Testis (tissue), 3 donors: ENCODE data around the gene DPP9. TPM values are rescaled to one million over a fixed set of nuclear protein-coding genes. Genes with fewer than 3 reads are reported as not detected.
A peak's percentile ranks its signal among the peaks of the same experiment; 100 is the strongest.

Experiments
- DNase-seq: peaks from one replicate; pipeline ENCODE4 v3.0.0-alpha.2; 2019
- H3K27ac ChIP-seq, 2 donors: fragments of 200-600 bp; sonication (generic); one replicate each; pipeline ENCODE4 v1.5.1; 2019
- H3K27me3 ChIP-seq: fragments of 200-600 bp; sonication (generic); one replicate; pipeline ENCODE4 v1.5.1; 2019
- H3K36me3 ChIP-seq: fragments of 200-600 bp; sonication (generic); one replicate; pipeline ENCODE4 v1.5.1; 2017; ENCODE audit warnings: low read depth; ENCODE audit errors: missing control alignments
- H3K4me1 ChIP-seq: fragments of 200-600 bp; sonication (generic); one replicate; pipeline ENCODE4 v1.5.1; 2019
- H3K4me3 ChIP-seq, 2 donors: fragments of 200-600 bp; sonication (generic); one replicate each; pipeline ENCODE4 v1.5.1; 2017 to 2019
- H3K9me3 ChIP-seq: fragments of 200-600 bp; sonication (generic); one replicate; pipeline ENCODE4 v1.5.1; 2017
- POLR2A ChIP-seq: fragments of 450-650 bp; IDR thresholded peaks from one replicate; pipeline ENCODE4 v1.6.1; 2017; ENCODE audit warnings: antibody characterized with exemption, mild to moderate bottlenecking, moderate library complexity
- WGBS, 2 donors: methylation state at CpG; one replicate each; pipeline ENCODE4 v1.1.5; 2018; 5-methylcytosine and 5-hydroxymethylcytosine counted together
- intact Hi-C: fragments of 100-400 bp; cut with DNase I; formaldehyde crosslinking; loops from one replicate; pipeline ENCODE4 v1.15.1; 2023; ENCODE audit warnings: low total_unique reads
- polyA plus RNA-seq: library from polyadenylated mRNA; stranded (reverse); fragments of 350-450 nt; fragmentation: Illumina TruSeq; extraction: RNeasy Lipid Tissue Mini Kit (QIAGEN cat#74804); gene quantifications from one replicate; pipeline ENCODE4 v1.2.3, GENCODE V29; 2014; ENCODE audit warnings: low read depth, low replicate concordance; ENCODE audit not compliant: insufficient read depth
- total RNA-seq, 2 donors: library from RNA; depleted of rRNA; stranded (reverse); fragments of >200 nt; gene quantifications; one replicate each; pipeline ENCODE4 v1.2.3, GENCODE V29; 2016
- TF ChIP-seq, protein P1 (sequence below), 3 experiments: fragments of 450-650 bp in 2 of 3; fragments of 200-600 bp in 1 of 3; sonication (generic) in 1 of 3; IDR thresholded peaks; one replicate each; pipeline ENCODE4 v1.5.1; 2016 to 2019; ENCODE audit warnings: antibody characterized with exemption in 3 of 3, mild to moderate bottlenecking in 2 of 3, moderate library complexity in 1 of 3

DPP9 gene
- total and polyA plus RNA-seq, 3 donors from 2014 or later: 24.6 to 74.2 (median 65.1) TPM

- no peak for TF ChIP-seq POLR2A
- TF ChIP-seq, protein P1, sequence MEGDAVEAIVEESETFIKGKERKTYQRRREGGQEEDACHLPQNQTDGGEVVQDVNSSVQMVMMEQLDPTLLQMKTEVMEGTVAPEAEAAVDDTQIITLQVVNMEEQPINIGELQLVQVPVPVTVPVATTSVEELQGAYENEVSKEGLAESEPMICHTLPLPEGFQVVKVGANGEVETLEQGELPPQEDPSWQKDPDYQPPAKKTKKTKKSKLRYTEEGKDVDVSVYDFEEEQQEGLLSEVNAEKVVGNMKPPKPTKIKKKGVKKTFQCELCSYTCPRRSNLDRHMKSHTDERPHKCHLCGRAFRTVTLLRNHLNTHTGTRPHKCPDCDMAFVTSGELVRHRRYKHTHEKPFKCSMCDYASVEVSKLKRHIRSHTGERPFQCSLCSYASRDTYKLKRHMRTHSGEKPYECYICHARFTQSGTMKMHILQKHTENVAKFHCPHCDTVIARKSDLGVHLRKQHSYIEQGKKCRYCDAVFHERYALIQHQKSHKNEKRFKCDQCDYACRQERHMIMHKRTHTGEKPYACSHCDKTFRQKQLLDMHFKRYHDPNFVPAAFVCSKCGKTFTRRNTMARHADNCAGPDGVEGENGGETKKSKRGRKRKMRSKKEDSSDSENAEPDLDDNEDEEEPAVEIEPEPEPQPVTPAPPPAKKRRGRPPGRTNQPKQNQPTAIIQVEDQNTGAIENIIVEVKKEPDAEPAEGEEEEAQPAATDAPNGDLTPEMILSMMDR (IDR thresholded peaks at IDR 0.05): no peak
- no peaks in the 10 kb centered on the region for H3K9me3 ChIP-seq
- no peaks in the 10 kb centered on the region for H3K4me1 ChIP-seq
- WGBS, 2 donors: 80 to 88% methylated on average over 11 to 13 of the region's 13 CpGs
- H3K36me3 ChIP-seq: no peaks in the 10 kb centered on the region
- intact Hi-C loops: no loop called here
- no peak overlapping the region for H3K27ac ChIP-seq
- DNase-seq: no peak
- H3K27me3 ChIP-seq: no peaks in the 10 kb centered on the region
- H3K4me3 ChIP-seq: no peak overlapping the region
These were observed 69.7 kb downstream of the DPP9 start for GRCh38 chr19:4653793-4654436.

DNA sequence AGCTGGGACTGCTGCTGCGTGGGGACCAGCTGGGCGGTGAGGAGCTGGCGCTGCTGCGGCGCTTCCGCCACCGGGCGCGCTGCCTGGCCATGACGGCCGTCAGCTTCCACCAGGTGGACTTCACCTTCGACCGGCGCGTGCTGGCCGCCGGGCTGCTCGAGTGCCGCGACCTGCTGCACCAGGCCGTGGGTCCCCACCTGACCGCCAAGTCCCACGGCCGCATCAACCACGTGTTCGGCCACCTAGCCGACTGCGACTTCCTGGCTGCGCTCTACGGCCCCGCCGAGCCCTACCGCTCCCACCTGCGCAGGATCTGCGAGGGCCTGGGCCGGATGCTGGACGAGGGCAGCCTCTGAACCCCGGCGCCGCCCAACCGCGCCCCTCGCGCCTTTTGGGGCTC lies 71.6 kb downstream of the DPP9 start:
- intact Hi-C loops: no loop called here
- 64 to 81% methylated on average over 41 to 44 of the region's 44 CpGs for WGBS, 2 donors
- DNase-seq: no peak
- Histone ChIP-seq H3K27me3 (no peaks in the 10 kb centered on the region), H3K36me3 (no peaks in the 10 kb centered on the region), H3K9me3 (no peaks in the 10 kb centered on the region), H3K27ac (no peak overlapping the region), H3K4me3 (peak overlapping the region in 1 of 2 donors; percentile 20), H3K4me1 (peaks cover 6% of the 10 kb centered on the region)
- TF ChIP-seq, protein P1 (IDR thresholded peaks at IDR 0.05): no peak
- no peak for TF ChIP-seq POLR2A

- Histone ChIP-seq H3K9me3 (no peaks in the 10 kb centered on the region), H3K4me1 (peaks cover 6% of the 10 kb centered on the region), H3K36me3 (no peaks in the 10 kb centered on the region), H3K4me3 (no peak overlapping the region), H3K27me3 (no peaks in the 10 kb centered on the region), H3K27ac (no peak overlapping the region)
- TF ChIP-seq, protein P1 (IDR thresholded peaks at IDR 0.05): no peak
- TF ChIP-seq POLR2A: no peak
- intact Hi-C loops: no loop called here
- 74% methylated on average over 2 of the region's 2 CpGs for WGBS, 2 donors
- DNase-seq: no peak
These were observed 73.5 kb downstream of the DPP9 start for GRCh38 chr19:4650159-4650558.

DNA sequence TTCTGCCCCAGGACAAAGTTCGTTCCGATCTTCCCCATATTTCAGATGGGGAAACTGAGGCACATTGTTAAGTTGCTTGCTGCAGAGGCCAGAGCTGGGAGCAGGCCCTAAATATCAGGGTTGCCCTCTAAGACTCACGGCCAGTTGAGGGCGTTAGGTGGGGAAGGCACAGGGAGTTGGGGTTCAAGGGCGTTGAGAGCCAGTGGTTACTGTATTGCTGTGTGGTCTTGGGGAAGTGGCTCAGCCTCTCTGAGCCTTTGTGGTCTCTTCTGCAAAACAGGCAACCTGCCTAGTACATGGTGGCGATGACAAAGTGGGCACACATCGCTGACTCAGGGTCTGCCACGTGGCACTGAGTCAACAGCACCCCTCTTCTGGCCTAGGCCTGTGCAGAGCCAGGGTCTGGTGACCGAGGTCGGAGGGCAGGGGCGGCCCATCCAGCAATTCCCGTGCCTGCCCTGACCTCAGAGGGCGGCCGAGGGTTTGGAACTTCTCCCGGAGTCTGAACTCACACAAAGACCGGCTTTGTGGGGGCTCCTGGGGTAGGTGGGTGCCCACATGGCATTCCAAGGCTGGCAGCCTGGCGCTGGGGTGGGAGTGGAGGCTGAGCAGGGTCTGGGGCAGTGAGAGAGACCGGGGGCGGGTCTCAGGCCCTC lies 74.1 kb downstream of the DPP9 start:
- H3K9me3 ChIP-seq: no peaks in the 10 kb centered on the region
- no peak overlapping the region for H3K4me3 ChIP-seq
- H3K27ac ChIP-seq: no peak overlapping the region
- intact Hi-C loops: no loop called here
- no peaks in the 10 kb centered on the region for H3K27me3 ChIP-seq
- no peaks in the 10 kb centered on the region for H3K36me3 ChIP-seq
- H3K4me1 ChIP-seq: peaks cover 6% of the 10 kb centered on the region
- WGBS, 2 donors: 70 to 82% methylated on average over 16 to 19 of the region's 19 CpGs
- TF ChIP-seq, protein P1 (IDR thresholded peaks at IDR 0.05): no peak
- TF ChIP-seq POLR2A: no peak
- DNase-seq: no peak
